Measurements from ENCODE around the gene CD22. TPM values are rescaled to one million over a fixed set of nuclear protein-coding genes. Genes with fewer than 3 reads are reported as not detected.
"Not testable (repeated sequence)": the region's sequence is repeated elsewhere in the genome, so short reads cannot be mapped to it uniquely, and the experiment has no call there.

Gene CD22
- polyA plus RNA-seq (ENCODE audit: insufficient read length in 3 of 3), result 1 to 10 TPM; 5.1 to 10.0 (median 8.7) TPM

DNA sequence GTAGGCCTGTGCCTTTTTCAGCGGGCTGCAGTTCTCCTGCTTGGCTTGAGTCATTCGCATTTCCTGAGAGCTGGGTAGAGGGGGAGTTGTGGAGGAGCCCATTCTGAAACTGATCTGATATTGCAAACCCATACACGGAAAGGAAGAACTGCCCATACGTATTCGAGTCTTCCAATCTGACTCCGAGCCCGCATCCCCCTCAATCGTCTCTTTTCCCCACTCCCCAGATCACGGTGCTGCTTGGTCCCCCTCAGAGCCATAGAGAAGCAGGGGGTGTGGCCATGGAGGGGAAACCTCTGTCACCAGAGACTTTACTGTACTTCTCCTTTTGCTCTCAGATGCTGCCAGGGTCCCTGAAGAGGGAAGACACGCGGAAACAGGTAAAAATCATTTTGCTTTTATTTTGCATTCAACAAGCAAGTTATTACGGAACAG lies at the start of gene CD22:
CD22 (plus strand) TSS at position 337 of the 435 bp plus-strand sequence. CDS start 2,854 bp downstream, outside the sequence.
- no peak for DNase-seq (ENCODE audit: low read depth in 3 of 3, low spot score in 2 of 3)

DNA sequence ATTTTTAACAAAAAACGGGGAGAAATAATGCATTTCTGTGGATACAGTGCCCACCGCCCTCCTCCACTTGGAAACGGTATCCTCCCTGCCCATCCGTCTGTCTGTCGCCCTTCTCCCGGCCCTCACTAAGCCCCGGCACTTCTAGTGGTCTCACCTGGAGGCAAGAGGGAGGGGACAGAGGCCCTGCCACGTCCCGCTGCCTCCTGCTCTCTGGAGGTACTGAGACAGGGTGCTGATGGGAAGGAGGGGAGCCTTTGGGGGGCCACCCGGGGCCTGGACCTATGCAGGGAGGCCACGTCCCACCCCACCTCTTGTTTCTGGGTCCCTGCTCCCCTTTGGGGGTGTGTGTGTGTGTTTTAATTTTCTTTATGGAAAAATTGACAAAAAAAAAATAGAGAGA lies 49.6 kb upstream of the CD22 start:
- no peak for DNase-seq (ENCODE audit: low read depth in 3 of 3, low spot score in 2 of 3)

DNA sequence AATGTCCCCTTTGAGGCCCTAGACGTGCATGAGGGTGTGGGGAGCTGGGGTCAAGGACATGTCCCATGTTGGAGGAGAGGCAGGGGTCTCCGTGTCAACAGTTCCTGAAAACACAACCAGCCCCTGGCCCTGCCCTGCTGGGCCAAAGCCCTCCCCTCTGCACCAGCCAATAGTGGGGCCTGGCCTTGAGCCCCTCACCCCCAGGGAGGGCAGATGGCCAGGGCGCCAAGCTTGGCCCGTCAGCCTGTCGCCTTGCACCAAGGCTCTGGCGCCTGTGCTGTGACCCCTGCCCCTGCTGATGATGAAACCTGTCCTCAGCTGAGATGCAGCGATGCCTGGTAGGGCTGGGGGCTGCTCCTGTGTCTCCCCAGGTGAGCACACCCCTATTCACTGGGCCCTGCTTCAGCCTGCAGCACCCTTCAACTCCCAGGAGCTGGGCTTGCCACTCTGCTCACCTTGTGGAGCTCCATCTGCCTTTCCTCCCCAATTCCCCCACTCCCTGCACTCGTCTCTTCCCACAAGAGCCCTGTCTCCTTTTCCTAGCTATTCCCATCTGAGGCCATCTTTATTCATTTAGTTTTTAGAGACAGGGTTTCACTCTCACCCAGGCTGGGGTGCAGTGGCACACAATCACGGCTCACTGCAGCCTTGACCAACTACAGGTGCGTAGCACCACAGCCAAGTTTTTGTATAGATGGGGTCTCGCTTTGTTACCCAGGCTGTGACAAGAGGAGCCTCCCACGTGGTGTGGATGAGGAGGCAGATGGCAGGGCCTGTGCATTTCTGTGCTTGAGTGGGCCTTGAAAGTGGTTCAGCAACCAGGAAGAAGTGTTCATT lies 48.8 kb upstream of the CD22 start:
- DNase-seq (ENCODE audit: low read depth in 3 of 3, low spot score in 2 of 3), result no peak

DNA sequence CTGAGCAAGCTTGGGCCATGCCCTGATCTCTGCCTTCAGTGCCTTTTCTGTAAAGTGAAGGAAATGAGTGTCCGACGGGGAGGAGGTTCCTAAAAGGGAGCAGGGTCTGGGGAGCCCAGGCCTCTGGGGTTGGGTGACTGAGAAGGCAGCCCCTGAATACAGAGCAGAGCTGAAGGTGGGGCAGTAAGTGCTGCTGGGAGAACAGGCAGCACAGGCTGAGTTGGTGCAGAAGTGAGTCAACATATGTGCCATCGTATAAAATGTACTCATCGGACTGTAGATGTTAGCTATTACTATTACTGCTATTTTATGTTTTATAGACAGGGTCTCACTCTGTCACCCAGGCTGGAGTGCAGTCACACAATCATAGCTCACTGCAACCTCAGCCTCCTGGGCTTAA lies 47.7 kb upstream of the CD22 start:
- DNase-seq (ENCODE audit: low read depth in 3 of 3, low spot score in 2 of 3), result no peak

DNA sequence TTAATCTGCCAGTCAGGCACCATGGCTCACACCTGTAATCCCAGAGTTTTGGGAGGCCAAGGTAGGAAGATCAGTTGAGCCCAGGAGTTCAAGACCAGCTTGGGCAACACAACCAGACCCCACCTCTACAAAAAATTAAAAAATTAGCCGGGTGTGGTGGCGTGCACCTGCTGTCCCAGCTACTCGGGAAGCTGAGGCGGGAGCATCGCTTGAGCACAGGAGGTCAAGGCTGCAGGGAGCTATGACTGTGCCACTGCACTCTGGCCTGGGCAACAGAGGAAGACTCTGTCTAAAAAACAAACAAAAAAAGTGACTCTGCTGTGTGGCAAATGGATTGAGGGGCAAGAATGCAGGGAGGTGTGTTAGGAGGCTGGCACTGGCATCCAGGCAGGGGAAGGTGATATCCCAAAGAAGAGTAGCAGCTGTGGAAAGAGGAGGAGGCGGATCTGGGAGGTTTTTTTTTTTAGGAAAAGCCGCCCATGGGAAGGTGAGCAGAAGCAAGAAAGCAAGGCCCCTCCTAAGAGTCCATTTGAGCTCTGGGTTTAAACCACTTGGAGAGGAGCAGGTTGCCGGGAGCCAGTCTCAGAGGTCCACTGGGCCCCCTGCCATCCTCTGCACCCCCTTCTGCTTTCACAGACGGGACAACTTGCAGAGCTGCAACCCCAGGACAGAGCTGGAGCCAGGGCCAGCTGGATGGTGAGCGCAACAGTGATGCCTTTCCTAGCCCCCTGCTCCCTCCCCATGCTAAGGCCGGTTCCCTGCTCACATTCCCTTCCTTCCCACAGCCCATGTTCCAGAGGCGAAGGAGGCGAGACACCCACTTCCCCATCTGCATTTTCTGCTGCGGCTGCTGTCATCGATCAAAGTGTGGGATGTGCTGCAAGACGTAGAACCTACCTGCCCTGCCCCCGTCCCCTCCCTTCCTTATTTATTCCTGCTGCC lies 44.6 kb upstream of the CD22 start:
- no peak for DNase-seq (ENCODE audit: low read depth in 3 of 3, low spot score in 2 of 3)

DNA sequence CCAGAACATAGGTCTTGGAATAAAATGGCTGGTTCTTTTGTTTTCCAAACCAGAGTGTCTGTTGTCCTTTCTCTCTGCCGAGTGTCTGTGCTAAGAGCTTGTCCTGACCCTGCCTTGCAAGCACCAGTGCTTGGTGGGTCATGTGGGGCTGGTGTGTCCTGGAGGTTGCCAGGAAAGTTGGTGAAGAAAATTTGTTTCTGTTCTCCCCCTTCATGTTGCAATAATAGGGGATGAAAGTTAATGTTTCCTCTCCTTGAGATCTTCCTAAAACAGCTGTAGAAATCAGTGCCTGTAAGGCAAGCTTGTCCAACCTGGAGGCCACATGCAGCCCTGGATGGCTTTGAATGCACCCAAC lies 43.9 kb upstream of the CD22 start:
- DNase-seq (ENCODE audit: low read depth in 3 of 3, low spot score in 2 of 3), result no peak

DNA sequence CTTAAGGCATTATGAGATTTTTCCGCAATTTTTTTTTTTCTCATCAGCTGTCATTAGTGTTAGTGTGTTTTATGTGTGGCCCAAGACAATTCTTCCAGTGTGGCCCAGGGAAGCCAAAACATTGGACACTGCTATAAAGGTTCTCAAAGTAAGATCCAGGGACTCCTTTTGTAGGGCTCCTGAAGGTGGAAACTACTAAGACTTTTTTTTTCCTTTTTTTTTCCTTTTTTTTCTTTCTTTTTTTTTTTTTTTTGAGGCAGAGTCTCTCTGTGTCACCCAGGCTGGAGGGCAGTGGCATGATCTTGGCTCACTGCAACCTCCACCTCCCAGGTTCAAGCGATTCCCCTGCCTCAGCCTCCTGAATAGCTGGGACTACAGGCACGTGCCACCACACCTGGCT lies 43.5 kb upstream of the CD22 start:
- DNase-seq (ENCODE audit: low read depth in 3 of 3, low spot score in 2 of 3), result not testable (repeated sequence)

DNA sequence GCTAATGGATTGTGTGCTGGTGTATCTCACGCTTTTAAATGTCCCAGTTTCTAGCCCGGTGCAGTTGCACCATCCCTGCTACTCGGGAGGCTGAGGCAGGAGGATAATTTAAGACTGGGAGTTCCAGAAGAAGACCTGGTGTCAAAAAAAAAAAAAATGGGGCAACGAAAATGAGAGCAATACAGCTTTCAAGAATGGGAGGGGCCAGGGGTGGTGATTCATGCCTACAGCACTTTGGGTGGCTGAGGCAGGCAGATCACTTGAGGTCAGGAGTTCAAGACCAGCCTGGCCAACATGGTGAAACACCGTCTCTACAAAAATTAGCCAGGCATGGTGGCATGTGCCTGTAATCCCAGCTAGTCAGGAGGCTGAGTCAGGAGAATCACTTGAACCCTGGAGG lies 42.9 kb upstream of the CD22 start:
- DNase-seq (ENCODE audit: low read depth in 3 of 3, low spot score in 2 of 3), result not testable (repeated sequence)

DNA sequence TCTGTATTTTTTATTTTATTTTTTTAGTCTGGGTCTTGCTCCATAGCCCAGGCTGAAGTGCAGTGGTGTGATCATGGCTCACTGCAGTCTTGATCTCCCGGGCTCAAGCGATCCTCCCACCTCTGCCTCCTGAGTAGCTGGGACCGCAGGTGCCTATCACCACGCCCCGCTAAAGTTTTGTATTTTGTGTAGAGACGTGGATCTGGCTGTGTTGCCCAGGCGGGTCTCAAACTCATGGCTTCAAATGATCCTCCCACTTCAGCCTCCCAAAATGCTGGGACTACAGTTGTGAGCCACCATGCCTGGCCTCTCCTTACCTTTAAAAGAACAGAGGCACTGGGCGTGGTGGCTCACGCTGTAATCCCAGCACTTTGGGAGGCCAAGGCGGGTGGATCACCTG lies 41.3 kb upstream of the CD22 start:
- no peak for DNase-seq (ENCODE audit: low read depth in 3 of 3, low spot score in 2 of 3)

DNA sequence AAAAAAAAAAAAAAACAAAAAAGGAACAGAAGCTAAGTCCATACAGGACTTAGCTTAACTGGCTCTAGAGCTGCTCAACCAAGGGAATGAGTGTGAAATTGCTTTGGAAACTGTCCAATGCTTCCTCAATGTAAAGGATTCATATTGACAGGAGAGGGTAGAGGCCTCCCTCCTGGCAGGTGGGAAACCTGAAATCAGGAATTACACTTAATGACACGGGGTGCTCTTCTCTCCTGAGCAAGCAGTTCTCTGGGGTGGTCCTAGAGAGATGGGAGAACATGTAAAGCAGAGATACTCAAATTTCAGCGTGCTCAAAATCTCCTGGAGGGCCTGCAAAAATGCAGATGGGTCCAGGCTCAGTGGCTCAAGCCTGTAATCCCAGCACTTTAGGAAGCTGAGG lies 40.7 kb upstream of the CD22 start:
- DNase-seq (ENCODE audit: low read depth in 3 of 3, low spot score in 2 of 3), result no peak

DNA sequence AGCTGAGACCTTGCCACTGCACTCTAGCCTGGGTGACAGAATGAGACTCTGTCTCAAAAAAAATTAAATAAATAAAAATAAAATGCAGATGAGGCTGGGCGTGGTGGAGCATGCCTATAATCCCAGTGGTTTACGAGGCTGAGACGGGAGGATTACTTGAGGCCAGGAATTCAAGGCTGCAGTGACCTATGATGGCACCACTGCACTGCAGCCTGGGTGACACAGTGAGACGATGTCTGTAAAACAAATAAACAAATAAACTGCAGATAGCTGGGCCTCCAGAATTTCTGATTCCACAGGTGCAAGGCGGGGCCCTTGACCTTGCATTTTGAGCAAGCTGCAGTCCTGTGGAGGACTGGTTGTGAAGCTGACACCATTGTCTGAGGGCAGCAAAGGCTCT lies 40.1 kb upstream of the CD22 start:
- no peak for DNase-seq (ENCODE audit: low read depth in 3 of 3, low spot score in 2 of 3)

DNA sequence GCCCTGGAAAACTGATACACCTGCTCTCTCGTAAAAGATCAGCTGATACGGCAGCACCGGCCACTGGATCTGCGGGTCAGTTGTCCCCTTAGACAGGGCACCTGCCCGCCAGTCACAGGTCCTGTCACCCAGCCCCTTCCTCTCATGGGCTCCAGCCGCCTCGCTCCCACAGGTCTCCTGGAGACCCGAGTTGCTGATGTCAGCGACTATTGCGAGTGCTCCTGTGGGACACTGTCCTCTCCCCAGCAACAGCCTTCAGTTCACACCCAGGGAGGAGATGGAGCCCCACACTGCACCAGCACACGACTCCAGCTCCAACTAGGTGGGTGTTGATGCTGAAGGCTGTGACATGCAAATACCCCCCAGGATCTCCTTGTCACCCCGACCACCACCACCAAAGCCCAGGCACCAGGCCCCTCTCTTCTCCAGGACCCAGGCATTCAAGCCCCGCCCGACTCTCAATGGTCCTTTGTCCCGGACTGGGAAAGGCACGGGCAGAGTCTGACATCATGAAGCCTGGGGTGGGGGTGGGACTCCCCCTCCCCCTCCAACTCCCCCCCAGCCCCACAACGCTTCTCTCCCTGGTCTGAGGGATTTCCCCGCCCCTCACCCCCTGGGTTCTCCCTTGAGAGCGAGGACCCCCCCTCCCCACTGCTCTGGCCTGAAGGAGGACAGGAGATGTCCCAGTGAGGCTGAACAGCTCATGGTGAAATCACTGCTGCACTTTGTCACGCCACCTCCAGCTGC lies 38.4 kb upstream of the CD22 start:
- no peak for DNase-seq (ENCODE audit: low read depth in 3 of 3, low spot score in 2 of 3)

DNA sequence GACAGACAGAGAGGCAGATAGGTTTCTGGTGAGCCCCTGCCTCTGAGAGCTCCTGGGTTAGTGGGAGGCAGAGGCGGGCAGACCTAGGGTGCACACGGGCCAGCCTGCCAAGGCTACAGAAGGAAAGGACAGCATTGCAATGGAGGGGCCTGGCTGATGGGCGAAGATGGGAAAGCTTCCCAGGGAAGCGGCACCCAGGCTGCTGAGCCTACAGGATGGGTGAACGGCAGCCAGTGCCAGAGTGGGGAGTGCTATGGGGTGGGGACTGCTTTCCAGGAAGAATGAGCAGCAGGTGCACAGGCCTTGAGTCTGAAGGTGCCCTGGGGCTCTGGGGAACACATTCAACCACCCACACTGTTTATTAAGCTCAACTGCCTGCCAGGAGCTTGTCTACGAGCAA lies 37.7 kb upstream of the CD22 start:
- no peak for DNase-seq (ENCODE audit: low read depth in 3 of 3, low spot score in 2 of 3)

DNA sequence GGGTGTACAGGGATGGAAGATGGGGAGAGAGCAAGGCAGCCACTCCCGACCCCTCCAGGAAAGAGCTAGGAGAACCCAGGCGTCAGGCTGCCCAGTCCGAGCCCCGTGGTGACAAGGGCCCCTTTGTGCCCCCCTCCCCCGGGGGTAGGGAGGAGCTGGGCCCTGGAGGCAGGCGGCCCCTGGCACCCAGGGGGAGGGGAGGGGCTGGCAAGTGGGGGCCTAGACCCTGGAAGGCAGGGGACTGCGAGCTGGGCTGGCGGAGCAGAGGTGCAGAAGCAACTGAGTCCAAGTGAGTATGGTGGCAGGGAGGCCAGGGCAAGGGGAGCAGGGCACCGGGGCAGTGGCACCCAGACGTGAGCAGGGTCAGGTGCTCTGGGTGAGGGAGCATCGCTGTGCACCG lies 37.1 kb upstream of the CD22 start, which contains the start of gene MAG:
MAG (plus strand) TSS at position 246 of the 400 bp plus-strand sequence. CDS start 3,248 bp downstream, outside the sequence.
- DNase-seq (ENCODE audit: low read depth in 3 of 3, low spot score in 2 of 3), result no peak

DNA sequence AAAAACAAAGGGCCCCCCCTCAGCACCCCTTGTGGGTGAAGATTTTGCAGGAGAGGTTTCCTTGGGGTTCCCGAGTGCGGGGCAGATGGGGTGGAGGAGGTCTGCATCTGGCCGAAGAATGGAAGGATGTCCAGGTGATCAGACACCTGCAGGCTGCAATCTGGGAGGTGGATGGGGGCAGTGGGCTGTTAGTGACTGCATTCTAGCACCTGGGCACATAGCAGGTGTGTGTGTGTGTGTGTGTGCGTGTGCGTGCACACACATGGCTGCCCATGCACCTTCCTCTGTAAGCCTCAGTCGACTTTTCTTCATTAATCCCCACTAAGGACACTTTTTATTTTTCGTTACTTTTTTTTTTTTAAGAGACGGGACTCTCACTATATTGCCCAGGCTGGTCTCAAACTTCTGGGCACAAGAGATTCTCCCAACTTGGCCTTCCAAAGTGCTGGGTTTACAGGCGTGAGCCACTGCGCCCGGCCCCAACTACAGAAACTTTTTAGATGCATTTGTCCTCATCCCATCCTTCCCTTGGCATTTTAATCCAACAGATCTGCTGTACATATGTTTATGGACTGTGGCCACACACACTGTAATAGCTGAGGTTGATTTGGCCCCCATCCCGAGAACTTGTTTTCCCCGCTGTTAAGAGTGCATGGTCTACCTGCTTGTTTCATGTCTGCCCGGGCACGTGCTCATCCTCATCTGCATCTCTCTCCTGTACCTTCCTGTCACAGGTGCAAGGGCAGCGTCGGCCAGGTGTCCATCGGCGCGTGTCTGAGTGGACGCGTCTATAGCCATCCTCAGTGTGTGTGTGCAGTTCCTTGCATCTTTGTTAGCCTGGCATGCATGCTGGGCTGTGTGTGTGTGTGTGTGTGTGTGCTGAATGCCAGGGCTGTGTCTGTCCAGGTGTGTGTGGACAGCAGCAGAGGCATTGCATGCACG lies 36.3 kb upstream of the CD22 start:
- no peak for DNase-seq (ENCODE audit: low read depth in 3 of 3, low spot score in 2 of 3)

DNA sequence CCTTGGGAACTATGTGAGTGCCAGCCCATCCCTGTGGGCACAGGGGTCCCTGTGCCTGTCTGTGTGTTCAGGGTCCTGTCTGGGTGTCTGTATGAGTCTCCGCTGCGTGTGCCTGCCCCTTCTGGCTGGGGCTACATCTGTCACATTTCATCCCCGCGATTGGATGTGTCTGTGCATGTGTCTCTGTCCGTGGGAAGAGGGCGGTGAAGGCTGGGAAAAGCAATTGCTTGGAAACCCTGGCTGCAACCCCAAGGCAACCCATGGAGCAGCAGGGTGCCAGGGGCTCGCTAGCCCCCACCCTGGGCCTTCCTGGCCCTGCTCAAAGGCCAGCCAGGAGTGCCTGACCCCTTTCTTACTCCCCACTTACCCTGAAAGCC lies 35.6 kb upstream of the CD22 start:
- DNase-seq (ENCODE audit: low read depth in 3 of 3, low spot score in 2 of 3), result no peak

DNA sequence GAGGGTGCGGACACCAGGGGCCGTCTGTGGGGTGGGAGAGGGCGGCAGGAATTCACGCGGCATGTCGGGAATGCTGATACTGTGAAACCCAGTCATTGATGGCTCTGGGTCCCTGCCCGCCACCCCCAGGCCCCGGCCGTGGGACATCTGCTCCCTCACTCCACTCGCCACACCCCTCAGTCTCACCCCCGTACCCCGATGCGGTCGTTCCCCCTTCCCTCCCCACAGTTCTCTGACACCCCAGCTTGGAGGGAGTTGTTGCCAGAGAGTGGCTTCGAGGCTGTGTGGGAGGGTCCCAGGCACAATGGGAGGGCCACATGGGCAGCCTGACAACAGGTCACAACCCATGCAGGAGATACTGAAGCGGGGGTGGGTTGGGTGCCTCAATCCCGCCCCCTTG lies 35.2 kb upstream of the CD22 start:
- no peak for DNase-seq (ENCODE audit: low read depth in 3 of 3, low spot score in 2 of 3)

DNA sequence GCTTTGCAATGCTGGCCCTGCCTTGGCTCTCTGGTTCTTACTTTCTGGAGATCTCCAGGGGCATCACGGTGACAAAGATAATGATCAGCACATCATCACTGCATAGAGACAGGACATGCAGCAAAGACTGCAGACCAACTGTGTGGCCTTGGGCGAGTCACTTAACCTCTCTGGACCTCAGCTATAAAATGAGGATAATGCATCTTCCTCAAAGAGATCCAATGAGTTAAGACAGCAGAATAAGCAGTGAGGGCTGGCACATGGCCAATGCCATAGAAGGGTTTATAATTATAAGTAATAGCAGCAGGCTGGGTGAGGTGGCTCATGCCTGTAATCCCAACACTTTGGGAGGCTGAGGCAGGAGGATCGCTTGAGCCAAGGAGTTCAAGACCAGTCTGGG lies 34.7 kb upstream of the CD22 start:
- DNase-seq (ENCODE audit: low read depth in 3 of 3, low spot score in 2 of 3), result no peak

DNA sequence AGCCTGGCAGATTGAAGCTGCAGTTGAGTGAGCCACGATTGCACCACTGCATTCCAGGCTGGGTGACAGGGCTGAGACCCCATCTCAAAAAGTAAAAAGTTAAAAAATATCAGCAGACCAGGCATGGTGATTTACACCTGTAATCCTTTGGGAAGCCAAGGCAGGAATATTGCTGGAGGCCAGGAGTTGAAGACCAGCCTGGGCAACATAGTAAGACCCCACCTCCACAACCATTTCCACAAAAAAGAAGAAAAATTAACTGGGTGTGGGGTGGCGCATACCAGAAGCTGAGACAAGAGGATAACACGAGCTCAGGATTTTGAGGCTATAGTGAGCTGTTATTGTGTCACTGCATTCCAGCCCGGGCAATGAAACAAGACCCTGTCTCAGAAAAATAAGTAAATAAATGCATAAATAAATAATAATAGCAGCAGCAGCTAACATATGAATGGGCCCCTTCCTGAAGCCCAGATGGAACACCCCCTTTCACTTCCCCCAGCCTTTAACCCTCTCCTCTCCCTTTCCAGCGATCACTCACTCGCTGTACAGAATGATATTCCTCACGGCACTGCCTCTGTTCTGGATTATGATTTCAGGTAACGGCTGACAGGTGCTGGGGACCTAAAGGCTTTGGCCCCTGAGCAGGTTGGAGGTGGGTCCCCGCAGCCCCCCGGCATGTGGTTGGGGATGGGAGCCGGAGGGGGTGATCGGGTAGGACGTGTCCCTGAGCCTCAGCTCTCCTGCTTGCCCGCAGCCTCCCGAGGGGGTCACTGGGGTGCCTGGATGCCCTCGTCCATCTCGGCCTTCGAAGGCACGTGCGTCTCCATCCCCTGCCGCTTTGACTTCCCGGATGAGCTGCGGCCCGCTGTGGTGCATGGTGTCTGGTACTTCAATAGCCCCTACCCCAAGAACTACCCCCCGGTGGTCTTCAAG lies 33.9 kb upstream of the CD22 start:
- no peak for DNase-seq (ENCODE audit: low read depth in 3 of 3, low spot score in 2 of 3)
